CD4-positive, alpha-beta T cell treated with Interleukin-12 subunit alpha and Interleukin-12 subunit beta, for 1 hour (primary cell): Measurements from ENCODE around the gene IL15RA.
"Not testable (repeated sequence)": the region's sequence is repeated elsewhere in the genome, so short reads cannot be mapped to it uniquely, and the experiment has no call there.

Experiments
- DNase-seq: peaks from one replicate; pipeline ENCODE4 v3.0.0-alpha.2; 2020

Gene IL15RA

GRCh38 chr10:5948208-5948585 lies 29.1 kb downstream of the IL15RA start:
- DNase-seq = no peak

DNA sequence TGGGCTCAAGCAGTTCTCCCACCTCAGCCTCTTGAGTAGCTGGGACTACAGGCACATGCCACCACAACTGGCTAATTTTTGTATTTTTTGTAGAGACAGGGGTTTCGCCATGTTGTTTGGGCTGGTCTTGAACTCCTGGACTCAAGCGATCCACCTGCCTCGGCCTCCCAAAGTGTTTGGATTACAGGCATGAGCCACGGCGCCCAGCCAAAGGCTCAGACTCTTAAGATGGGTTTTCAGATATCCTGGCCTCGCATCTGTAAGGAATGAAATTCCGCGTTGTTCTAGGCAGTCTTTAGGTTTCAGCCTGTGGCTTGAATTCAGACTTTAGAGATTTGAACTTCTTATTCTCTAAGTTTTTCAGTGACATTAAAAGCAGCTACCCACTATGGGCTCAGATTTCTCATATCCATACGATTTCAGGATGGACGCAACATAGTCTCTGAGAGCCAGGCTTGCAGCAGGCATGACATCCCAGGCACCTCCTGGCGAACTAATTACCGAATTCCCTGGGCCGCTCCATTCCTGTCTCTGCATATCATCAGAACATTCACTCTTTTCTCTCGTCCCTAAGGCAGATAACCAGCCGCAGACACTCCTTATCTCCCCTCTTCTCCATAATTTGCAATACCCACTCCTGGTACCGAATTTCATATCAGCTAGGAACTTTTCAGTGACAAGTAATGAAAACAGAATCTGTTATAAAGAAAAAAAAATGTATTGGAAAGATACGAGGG lies 29.7 kb downstream of the IL15RA start:
- no peak for DNase-seq

DNA sequence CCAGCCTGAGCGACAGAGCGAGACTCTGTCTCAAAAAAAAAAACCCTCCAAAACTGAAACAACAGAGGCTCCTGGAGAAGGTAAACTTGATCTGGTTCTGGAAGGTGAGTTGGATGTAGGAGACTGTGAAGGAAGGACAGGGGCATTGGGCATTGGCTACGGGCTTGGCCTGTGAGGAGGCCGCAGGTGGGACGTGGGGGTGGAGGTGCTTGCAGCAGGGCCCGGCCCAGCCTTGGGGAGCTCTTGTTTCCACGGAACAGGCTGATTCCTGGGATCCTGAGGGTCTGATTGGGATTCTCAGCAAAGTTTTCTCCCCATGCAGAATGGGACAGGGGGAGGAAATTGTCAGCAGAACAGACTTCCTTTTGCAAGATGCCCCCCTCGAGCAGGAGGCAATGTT lies 30.6 kb downstream of the IL15RA start:
- no peak for DNase-seq

DNA sequence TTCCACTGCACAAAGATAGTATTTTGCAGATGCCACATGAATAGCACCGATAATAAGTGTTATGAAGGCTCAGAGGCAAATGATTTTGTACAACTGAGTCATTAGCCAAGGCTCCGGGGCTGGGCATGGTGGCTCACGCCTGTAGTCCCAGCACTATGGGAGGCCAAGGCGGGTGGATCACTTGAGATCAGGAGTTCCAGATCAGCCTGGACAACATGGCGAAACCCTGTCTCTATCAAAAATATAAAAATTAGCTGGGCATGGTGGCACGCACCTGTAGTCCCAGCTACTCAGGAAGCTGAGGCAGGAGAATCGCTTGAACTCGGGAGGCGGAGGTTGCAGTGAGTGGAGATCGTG lies 30.9 kb downstream of the IL15RA start:
- DNase-seq = not testable (repeated sequence)

DNA sequence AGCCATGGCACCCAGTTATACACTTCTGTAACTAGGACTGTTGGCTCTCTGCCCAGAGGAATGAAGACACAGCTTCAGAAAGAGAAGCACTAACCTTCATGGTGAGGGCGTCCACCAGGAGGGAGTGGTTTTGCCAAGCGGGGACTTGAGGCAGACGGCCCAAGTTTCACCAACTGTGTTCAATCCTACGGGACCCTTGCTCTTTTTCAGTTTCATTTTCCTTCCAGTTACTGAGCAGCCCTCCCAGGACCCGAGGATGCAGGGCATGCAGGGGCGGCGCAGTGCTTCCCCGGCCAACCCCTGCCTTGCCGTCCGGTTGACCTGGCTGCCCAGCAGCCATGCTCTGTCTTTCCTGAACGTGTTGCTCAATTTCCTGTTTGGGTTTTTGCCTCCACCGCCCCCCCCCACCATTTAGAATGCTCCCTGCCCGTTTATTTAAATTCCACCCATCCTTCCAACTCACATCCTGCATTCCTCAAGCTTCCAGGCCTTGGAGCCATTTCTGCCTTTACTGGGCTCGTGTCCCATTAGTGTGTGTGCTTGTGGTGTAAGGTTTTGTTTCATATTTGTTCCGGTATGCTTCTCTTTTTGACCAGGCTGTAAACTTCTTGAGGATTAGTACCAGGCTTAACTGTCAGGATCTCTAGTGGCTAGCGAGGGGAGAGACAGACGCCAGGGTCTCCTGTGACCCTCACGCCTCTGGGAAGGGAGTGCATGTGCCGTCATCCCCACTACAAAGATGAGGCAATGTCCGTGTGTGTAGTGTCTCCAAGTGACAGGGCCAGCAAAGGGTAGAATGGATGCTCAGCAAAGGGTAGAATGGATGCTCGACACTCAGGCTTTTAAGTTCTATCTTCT lies 31.6 kb downstream of the IL15RA start:
- DNase-seq = no peak

DNA sequence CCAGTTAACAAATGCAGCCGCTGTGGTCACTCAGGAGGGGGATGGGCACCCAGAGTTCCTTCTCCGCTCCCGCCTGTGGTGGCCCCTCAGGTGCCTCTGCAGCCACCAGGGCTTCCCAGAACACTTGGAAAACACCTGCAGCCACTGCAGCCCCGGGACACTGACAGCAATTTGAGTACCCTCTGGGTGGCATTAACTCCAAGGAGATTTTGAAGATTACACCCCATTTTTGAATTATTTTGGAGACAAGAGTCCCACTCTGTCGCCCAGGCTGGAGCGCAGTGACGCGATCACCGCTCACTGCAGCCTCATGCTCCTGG lies 32.2 kb downstream of the IL15RA start:
- no peak for DNase-seq

- DNase-seq = no peak
Measured at GRCh38 chr10:5944389-5945189, 32.8 kb downstream of the IL15RA start.

DNA sequence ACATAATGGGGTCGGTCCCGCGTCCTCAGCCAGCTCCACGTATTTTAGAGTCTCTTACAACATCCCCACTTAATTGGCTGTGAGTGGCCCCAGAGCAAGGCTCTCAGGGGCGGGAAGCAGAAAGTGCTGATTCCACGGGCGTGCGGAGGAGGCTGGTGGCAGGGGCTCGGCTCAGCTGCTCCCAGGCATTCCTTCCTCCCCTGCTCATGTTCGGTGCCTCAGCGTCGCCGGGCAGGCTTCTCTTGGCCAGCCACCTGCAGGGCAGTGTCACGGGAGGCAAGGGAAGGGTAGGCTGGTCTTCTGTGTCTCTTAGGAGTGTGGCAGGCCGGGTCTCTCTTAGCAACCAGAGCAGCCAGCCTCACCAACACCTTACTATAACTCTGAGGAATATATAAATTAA lies 33.8 kb downstream of the IL15RA start:
- no peak for DNase-seq

DNA sequence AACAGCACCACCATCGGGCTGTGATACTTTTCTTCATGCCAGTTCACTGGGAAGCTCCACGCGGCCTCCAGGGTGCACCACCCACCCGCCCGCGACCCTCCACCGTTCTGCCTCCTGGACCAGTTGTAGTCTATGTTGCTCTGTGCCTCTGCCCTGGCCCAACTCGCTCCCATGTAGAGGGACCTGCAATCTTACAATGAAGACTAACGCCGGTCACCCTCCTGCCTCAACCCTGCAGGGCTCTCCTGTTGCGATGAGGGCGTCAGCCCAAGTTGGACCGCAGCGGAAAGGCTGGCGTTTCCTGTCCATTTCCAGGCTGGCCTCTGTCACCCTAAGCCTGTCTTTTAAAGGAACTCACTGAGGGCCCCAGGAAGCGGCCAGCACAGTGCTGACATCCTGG lies 34.9 kb downstream of the IL15RA start:
- no peak for DNase-seq

GRCh38 chr10:5942001-5942400 lies 35.3 kb downstream of the IL15RA start:
- no peak for DNase-seq

DNA sequence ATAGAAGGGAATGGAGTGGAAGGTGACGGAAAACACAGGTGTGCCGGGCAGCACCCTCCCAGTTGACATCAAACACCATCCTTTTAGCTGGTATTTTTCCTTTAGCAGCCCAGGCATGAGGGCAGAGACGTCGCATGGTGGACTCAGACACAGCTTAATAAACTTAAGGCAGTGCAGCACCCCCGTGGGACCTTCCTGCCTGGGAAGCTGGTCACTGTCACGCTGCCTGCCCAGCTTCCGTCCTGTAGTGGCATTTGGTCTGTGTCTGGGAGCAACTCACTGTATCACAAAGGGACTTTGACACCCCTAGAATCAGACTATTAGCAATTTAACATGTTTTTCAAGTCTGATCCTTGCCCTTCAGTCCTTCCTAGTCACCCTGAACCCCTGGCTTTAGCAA lies 35.8 kb downstream of the IL15RA start:
- DNase-seq = no peak

DNA sequence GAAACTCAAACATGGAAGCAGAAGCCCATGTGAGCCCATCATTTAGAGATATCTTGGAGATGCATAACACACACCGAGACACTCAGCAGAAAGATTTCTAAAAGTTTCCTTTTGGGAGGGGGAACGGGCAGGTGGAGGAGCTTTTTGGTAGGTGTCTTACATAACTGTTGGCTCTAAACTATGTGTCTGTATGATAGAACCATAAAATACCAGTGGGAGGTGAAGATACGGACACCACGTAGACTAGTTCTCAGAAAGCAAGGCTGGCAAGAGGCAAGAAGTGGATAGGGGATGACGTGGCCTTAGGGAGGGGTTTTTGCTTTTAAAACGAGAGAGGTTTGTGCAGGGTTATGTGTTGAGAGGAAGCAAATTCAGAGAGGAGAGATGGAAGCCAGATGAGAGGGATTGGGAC lies 36.5 kb downstream of the IL15RA start:
- no peak for DNase-seq

- no peak for DNase-seq
Measured at GRCh38 chr10:5938291-5938690, 39.1 kb downstream of the IL15RA start.

DNA sequence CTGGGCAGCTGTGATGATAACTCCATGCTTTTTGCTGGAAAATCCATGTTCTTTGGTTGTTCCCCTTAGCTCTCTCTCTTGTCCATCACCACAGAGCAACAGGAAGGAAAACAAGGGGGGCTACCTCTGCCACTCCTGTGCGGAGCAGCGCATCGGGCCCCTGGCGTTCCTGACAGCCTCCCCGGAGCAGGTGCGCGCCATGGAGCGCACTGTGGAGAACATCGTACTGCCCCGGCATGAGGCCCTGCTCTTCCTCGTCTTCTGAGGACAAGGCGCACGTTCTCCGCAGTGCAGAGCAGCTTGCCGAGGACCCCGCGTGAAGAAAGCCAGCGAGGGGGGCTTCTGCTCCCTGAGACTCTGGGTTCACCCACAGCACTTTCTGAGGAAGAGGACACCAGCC lies 40.3 kb downstream of the IL15RA start:
- no peak for DNase-seq

DNA sequence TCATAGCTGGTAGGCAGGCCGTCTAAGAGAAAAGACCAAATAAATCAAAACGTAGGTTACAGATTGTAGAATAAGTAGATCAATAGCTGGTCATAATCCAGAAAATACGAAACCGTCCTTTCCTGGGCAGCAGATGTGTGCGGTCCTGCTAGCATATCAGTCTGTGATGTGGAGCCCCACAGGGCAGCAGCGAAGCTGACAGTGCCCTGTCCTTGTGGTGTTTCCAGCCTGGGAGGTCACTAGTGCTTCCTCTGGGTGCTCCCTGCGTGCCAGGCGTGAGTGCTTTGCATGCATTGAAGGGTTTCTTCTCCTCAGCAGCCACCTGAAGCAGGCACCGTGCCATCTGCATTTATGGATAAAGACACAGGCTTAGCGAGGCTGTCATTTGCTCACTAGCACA lies 41.7 kb downstream of the IL15RA start:
- no peak for DNase-seq

GRCh38 chr10:5933909-5934546 lies 43.3 kb downstream of the IL15RA start:
- DNase-seq = no peak

DNA sequence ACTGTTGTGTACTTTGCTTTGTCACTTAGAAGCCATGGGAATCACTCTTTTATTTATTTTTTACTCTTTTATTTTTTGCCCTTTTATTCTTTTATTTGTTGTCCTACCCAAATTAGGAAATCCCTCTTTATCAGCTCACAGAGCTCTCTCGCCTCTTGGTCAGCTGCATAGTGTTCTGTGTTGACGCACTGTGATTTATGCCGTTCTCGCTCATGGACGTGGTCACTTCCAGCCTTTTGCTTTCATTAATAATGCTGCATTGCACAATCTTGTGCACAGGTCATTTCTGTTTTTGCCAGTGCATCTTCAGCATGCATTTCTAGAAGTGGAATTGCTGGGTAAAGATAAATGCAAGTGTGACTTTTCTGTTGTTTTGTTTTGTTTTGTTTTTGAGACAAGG lies 45.0 kb downstream of the IL15RA start:
- no peak for DNase-seq

GRCh38 chr10:5930272-5930671 lies 47.1 kb downstream of the IL15RA start:
- DNase-seq = no peak

DNA sequence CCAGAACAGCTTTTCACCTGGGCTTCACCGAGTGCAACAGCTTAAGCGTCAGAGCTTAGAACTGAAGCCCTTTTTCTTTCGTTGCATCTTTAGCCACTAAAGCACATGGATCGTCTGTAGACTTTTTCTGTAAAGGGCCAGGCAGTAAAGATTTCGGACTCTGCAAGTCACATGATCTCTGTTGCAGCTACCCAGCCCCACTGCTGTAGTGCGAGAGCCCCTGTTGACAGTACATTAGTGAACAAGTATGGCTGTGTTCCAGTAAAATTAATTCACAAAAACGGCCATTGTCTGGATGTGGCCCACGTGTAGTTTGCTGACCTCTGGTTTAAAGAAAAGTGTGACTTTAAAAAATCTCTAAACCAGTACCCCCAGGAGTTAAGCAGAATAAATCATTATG lies 47.9 kb downstream of the IL15RA start:
- DNase-seq = no peak

DNA sequence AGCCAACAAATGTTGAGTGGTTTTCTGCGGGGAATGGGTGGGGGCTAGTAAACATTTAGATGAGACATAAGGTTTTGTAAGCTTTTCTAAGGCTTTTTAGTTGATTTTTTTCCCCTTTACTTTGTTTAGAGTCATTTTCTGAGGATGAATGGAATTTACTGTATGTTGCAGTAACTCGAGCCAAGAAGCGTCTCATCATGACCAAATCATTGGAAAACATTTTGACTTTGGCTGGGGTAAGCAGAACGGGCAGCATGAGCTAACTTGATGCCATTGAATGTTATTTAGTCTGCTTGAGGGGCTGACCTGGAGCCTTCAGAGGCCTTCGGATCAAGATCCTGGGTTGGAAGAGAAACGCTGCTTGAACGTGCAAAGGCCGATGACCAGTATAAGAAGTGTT lies 50.0 kb downstream of the IL15RA start:
- DNase-seq = no peak

DNA sequence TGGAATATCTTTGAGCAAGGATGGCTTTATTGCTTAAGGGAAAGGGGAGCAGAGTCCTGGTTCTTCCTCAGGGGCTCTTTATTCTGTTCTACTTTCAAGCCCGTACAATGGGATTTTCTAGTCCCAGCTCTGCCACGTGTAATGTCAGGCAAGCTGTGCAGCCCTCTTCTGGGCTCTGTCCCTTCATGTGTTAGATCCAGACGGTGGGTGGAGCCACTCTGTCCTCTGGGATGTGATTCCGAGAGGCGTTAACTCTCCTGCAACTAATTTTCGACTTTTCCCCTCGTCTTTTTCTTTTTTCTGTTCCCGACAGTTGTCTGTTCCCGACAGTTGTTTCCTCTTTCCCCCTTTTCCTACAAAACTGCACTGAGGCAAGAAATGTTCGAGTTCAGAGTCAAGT lies 52.5 kb downstream of the IL15RA start:
- DNase-seq = no peak

DNA sequence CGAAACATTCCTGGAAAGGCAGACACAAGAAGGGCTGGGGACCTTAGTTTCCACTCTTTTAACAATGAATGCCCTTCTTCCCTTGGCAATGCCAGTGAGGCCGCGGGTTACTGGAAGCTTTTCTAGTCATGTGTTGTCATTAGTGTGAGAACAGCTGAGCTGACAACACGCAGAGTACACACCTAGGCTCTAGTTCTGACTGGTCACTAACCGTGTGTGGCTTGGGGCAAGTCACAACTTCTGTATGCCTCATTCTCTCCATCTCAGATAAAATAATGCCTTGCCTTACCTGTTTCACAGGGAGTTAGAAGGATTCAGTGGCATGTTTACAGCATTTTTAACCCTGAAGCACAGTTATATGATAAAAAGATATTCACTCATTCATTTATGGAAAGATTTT lies 55.6 kb downstream of the IL15RA start:
- no peak for DNase-seq

DNA sequence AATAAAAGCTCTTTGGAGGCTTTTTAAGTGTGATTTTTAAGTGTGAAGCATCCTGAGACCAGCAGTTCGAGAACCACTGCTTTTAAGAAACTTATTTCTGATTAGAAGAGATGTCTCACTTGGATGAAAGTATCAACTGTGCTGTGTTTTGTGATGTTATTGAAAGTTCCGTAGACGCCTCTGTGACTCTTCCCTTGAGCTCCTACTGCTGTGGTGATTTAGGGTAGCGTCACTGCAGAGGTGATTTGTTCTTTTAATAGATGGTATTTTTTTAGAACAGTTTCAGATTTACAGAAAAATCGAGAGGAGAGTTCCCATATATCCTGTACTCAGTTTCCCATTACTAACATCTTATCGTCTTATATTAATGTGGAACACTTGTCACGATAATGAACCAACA lies 57.8 kb downstream of the IL15RA start:
- DNase-seq = no peak
